Neural progenitor cell (in vitro differentiated cells): ENCODE results near the gene SLC2A4. TPM values are rescaled to one million over a fixed set of nuclear protein-coding genes. Genes with fewer than 3 reads are reported as not detected.

Source experiments
- DNase-seq: peaks from one replicate; pipeline ENCODE4 v3.0.0-alpha.2; 2016; ENCODE audit warnings: low spot score
- H2AFZ ChIP-seq: fragments of 200-600 bp; sonication (generic); replicated peaks from 2 replicates; pipeline ENCODE4 v1.6.1; 2016; ENCODE audit warnings: antibody characterized with exemption
- H3F3A ChIP-seq: fragments of 200-600 bp; sonication (generic); 2 replicates; pipeline ENCODE4 v1.6.1; 2016; ENCODE audit warnings: antibody characterized with exemption, low read depth
- H3K27ac ChIP-seq: fragments of 200-600 bp; sonication (generic); 2 replicates; pipeline ENCODE4 v1.5.1; 2016; ENCODE audit warnings: mild to moderate bottlenecking
- H3K27me3 ChIP-seq: fragments of 200-600 bp; sonication (generic); 2 replicates; pipeline ENCODE4 v1.6.1; 2016; ENCODE audit warnings: mild to moderate bottlenecking, moderate library complexity
- H3K36me3 ChIP-seq: fragments of 200-600 bp; sonication (generic); 2 replicates; pipeline ENCODE4 v1.5.1; 2016
- H3K4me1 ChIP-seq: fragments of 200-600 bp; sonication (generic); 2 replicates; pipeline ENCODE4 v1.6.1; 2016; ENCODE audit warnings: mixed run types
- H3K4me2 ChIP-seq: fragments of 200-600 bp; sonication (generic); 2 replicates; pipeline ENCODE4 v1.6.1; 2016
- H3K4me3 ChIP-seq: fragments of 200-600 bp; sonication (generic); 2 replicates; pipeline ENCODE4 v1.5.1; 2016
- H3K79me2 ChIP-seq: fragments of 200-600 bp; sonication (generic); 2 replicates; pipeline ENCODE4 v1.6.1; 2016; ENCODE audit warnings: low read depth
- H3K9ac ChIP-seq: fragments of 200-600 bp; sonication (generic); 2 replicates; pipeline ENCODE4 v1.6.1; 2016
- H3K9me3 ChIP-seq: fragments of 200-600 bp; sonication (generic); 2 replicates; pipeline ENCODE4 v1.5.1; 2016; ENCODE audit warnings: low read depth
- H4K20me1 ChIP-seq: fragments of 200-600 bp; sonication (generic); 2 replicates; pipeline ENCODE4 v1.6.1; 2016; ENCODE audit warnings: low read depth
- H3K27ac Mint-ChIP-seq: 3 replicates; pipeline ENCODE4 v1.8.0; 2021; ENCODE audit warnings: mixed read lengths
- H3K27me3 Mint-ChIP-seq: 2 replicates; pipeline ENCODE4 v1.8.0; 2022; ENCODE audit warnings: low read depth, mild to moderate bottlenecking, inconsistent platforms, moderate library complexity, mixed read lengths; ENCODE audit not compliant: insufficient read depth
- H3K36me3 Mint-ChIP-seq: 3 replicates; pipeline ENCODE4 v1.8.0; 2021; ENCODE audit warnings: mixed read lengths
- H3K4me1 Mint-ChIP-seq: 3 replicates; pipeline ENCODE4 v1.8.0; 2021; ENCODE audit warnings: mixed read lengths
- H3K4me3 Mint-ChIP-seq: 3 replicates; pipeline ENCODE4 v1.8.0; 2021; ENCODE audit warnings: mild to moderate bottlenecking, moderate library complexity, mixed read lengths
- H3K9me3 Mint-ChIP-seq: 3 replicates; pipeline ENCODE4 v1.8.0; 2020; ENCODE audit warnings: mixed read lengths
- EZH2 ChIP-seq: fragments of 200-600 bp; sonication (generic); IDR thresholded peaks from 2 replicates; pipeline ENCODE4 v1.6.1; 2017; ENCODE audit warnings: antibody characterized with exemption, mild to moderate bottlenecking, moderate library complexity
- EZH2phosphoT487 ChIP-seq: fragments of 200-600 bp; sonication (generic); IDR thresholded peaks from 2 replicates; pipeline ENCODE4 v1.6.1; 2017; ENCODE audit warnings: antibody characterized with exemption
- total RNA-seq: library from RNA; depleted of rRNA; stranded (reverse); fragments of >200 nt; gene quantifications from 2 replicates; pipeline ENCODE4 v1.2.3, GENCODE V29; 2015; ENCODE audit warnings: low replicate concordance
- TF ChIP-seq, protein P1 (sequence below): fragments of 200-600 bp; sonication (generic); IDR thresholded peaks from 2 replicates; pipeline ENCODE4 v1.5.1; 2017; ENCODE audit warnings: antibody characterized with exemption, mild to moderate bottlenecking

SLC2A4 gene
- total RNA-seq, 1 donor from 2014 or later, result 1.7 TPM

GRCh38 chr17:7259555-7259889 lies 22.0 kb upstream of the SLC2A4 start:
- TF ChIP-seq, protein P1, sequence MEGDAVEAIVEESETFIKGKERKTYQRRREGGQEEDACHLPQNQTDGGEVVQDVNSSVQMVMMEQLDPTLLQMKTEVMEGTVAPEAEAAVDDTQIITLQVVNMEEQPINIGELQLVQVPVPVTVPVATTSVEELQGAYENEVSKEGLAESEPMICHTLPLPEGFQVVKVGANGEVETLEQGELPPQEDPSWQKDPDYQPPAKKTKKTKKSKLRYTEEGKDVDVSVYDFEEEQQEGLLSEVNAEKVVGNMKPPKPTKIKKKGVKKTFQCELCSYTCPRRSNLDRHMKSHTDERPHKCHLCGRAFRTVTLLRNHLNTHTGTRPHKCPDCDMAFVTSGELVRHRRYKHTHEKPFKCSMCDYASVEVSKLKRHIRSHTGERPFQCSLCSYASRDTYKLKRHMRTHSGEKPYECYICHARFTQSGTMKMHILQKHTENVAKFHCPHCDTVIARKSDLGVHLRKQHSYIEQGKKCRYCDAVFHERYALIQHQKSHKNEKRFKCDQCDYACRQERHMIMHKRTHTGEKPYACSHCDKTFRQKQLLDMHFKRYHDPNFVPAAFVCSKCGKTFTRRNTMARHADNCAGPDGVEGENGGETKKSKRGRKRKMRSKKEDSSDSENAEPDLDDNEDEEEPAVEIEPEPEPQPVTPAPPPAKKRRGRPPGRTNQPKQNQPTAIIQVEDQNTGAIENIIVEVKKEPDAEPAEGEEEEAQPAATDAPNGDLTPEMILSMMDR, result no peak
- TF ChIP-seq EZH2 (no peak), EZH2phosphoT487 (no peak)
- peaks cover 25% of the 10 kb centered on the region for H3K36me3 Mint-ChIP-seq
- H3K27me3 Mint-ChIP-seq, result peaks cover 46% of the 10 kb centered on the region
- H3K36me3 ChIP-seq, result no peaks in the 10 kb centered on the region
- no peak overlapping the region for H3K9ac ChIP-seq
- peaks cover 8% of the 10 kb centered on the region for H3K4me1 Mint-ChIP-seq
- H3K27ac Mint-ChIP-seq, result no peak overlapping the region
- no peaks in the 10 kb centered on the region for H3K9me3 ChIP-seq
- no peak overlapping the region for H2AFZ ChIP-seq
- H3K27me3 ChIP-seq, result peaks cover 49% of the 10 kb centered on the region
- H3K4me3 Mint-ChIP-seq, result no peak overlapping the region
- no peak overlapping the region for H3K4me3 ChIP-seq
- H4K20me1 ChIP-seq, result peaks cover 11% of the 10 kb centered on the region
- no peak overlapping the region for H3K27ac ChIP-seq
- DNase-seq, result no peak
- H3K79me2 ChIP-seq, result no peaks in the 10 kb centered on the region
- peaks cover 14% of the 10 kb centered on the region for H3K4me1 ChIP-seq
- peaks cover 29% of the 10 kb centered on the region for H3F3A ChIP-seq
- no peak overlapping the region for H3K4me2 ChIP-seq
- no peaks in the 10 kb centered on the region for H3K9me3 Mint-ChIP-seq

DNA sequence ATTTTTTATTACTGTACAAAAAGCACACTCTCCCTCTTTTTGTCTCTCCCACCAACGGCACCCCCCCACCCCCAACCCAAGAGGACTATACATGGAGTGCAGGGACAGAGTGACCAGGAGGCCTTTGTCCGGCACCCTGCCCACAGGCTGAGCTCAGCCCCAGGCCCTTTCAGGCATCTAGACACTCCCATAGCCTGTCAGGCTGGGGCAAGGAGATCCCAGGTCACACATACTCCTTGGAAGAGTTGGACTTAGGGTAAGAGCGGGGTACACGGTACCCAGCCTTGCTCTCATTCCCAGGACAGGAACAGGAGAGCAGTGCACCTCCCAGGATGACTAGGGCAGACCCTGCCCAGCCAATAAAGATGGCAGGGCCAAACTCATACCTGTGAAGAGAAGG lies 21.4 kb upstream of the SLC2A4 start:
- Mint-ChIP-seq H3K9me3 (no peaks in the 10 kb centered on the region), H3K4me3 (peak overlapping the region; percentile 57), H3K27ac (no peak overlapping the region), H3K27me3 (peaks cover 46% of the 10 kb centered on the region), H3K4me1 (peaks cover 8% of the 10 kb centered on the region), H3K36me3 (peaks cover 20% of the 10 kb centered on the region)
- Histone ChIP-seq H3K4me1 (peaks cover 14% of the 10 kb centered on the region), H3K36me3 (no peaks in the 10 kb centered on the region), H3K4me2 (no peak overlapping the region), H3F3A (peaks cover 29% of the 10 kb centered on the region), H3K27ac (no peak overlapping the region), H3K79me2 (no peaks in the 10 kb centered on the region), H3K9me3 (no peaks in the 10 kb centered on the region), H3K9ac (no peak overlapping the region), H4K20me1 (peaks cover 11% of the 10 kb centered on the region), H3K4me3 (no peak overlapping the region), H2AFZ (no peak overlapping the region), H3K27me3 (peaks cover 49% of the 10 kb centered on the region)
- no peak for DNase-seq
- TF ChIP-seq EZH2phosphoT487 (no peak), EZH2 (no peak)
- TF ChIP-seq, protein P1, result no peak

GRCh38 chr17:7260651-7261378 lies 20.7 kb upstream of the SLC2A4 start:
- H3F3A ChIP-seq, result peaks cover 29% of the 10 kb centered on the region
- H3K9me3 Mint-ChIP-seq, result no peaks in the 10 kb centered on the region
- TF ChIP-seq, protein P1, result no peak
- no peak for TF ChIP-seq EZH2phosphoT487
- TF ChIP-seq EZH2, result no peak
- peaks cover 8% of the 10 kb centered on the region for H3K4me1 Mint-ChIP-seq
- H3K27ac ChIP-seq, result no peak overlapping the region
- H3K27ac Mint-ChIP-seq, result no peak overlapping the region
- H2AFZ ChIP-seq, result peak overlapping the region; percentile 81
- no peaks in the 10 kb centered on the region for H3K36me3 ChIP-seq
- peaks cover 14% of the 10 kb centered on the region for H3K4me1 ChIP-seq
- H3K4me3 Mint-ChIP-seq, result peak overlapping the region; percentile 70
- H3K27me3 Mint-ChIP-seq, result peaks cover 48% of the 10 kb centered on the region
- peaks cover 11% of the 10 kb centered on the region for H4K20me1 ChIP-seq
- peak overlapping the region; percentile 41 for H3K4me3 ChIP-seq
- peaks cover 20% of the 10 kb centered on the region for H3K36me3 Mint-ChIP-seq
- H3K4me2 ChIP-seq, result peak overlapping the region; percentile 78
- no peak overlapping the region for H3K9ac ChIP-seq
- peak; percentile 73 for DNase-seq
- peaks cover 49% of the 10 kb centered on the region for H3K27me3 ChIP-seq
- no peaks in the 10 kb centered on the region for H3K9me3 ChIP-seq
- H3K79me2 ChIP-seq, result no peaks in the 10 kb centered on the region
